HEK293T (cell line): ENCODE results near the gene MICU1.

Experiments
- BHLHE40 ChIP-seq: fragments of 450-650 bp; IDR thresholded peaks from 2 replicates; pipeline ENCODE4 v1.6.1; 2016; ENCODE audit warnings: mild to moderate bottlenecking, moderate library complexity, borderline replicate concordance
- CTBP1 ChIP-seq: fragments of 450-650 bp; IDR thresholded peaks from 2 replicates; pipeline ENCODE4 v1.6.1; 2016; ENCODE audit warnings: borderline replicate concordance
- ELF4 ChIP-seq: fragments of 450-650 bp; IDR thresholded peaks from 2 replicates; pipeline ENCODE4 v1.6.1; 2017; ENCODE audit warnings: antibody characterized with exemption
- FOXK2 ChIP-seq: fragments of 450-650 bp; IDR thresholded peaks from 2 replicates; pipeline ENCODE4 v1.6.1; 2016; ENCODE audit warnings: mild to moderate bottlenecking
- FOXM1 ChIP-seq: fragments of 450-650 bp; IDR thresholded peaks from 2 replicates; pipeline ENCODE4 v1.6.1; 2017; ENCODE audit warnings: mild to moderate bottlenecking, borderline replicate concordance
- HDGF ChIP-seq: fragments of 450-650 bp; IDR thresholded peaks from 2 replicates; pipeline ENCODE4 v1.6.1; 2017; ENCODE audit warnings: antibody characterized with exemption, borderline replicate concordance
- L3MBTL2 ChIP-seq: fragments of 450-650 bp; conservative IDR thresholded peaks from 2 replicates; pipeline ENCODE4 v1.6.1; 2016; ENCODE audit warnings: mild to moderate bottlenecking
- LEF1 ChIP-seq: fragments of 450-650 bp; IDR thresholded peaks from 2 replicates; pipeline ENCODE4 v1.6.1; 2017; ENCODE audit warnings: mild to moderate bottlenecking, borderline replicate concordance
- NFRKB ChIP-seq: fragments of 450-650 bp; IDR thresholded peaks from 2 replicates; pipeline ENCODE4 v1.6.1; 2016; ENCODE audit warnings: mild to moderate bottlenecking, moderate library complexity
- SP1 ChIP-seq: fragments of 450-650 bp; IDR thresholded peaks from 2 replicates; pipeline ENCODE4 v1.6.1; 2017
- SUZ12 ChIP-seq: fragments of 450-650 bp; IDR thresholded peaks from 2 replicates; pipeline ENCODE4 v1.6.1; 2016; ENCODE audit warnings: mild to moderate bottlenecking
- TARDBP ChIP-seq: fragments of 450-650 bp; IDR thresholded peaks from 2 replicates; pipeline ENCODE4 v1.6.1; 2016
- ZNF384 ChIP-seq: fragments of 450-650 bp; IDR thresholded peaks from 2 replicates; pipeline ENCODE4 v1.6.1; 2016
- TF ChIP-seq, protein P1 (sequence below): fragments of 450-650 bp; IDR thresholded peaks from 2 replicates; pipeline ENCODE4 v1.6.1; 2016

DNA sequence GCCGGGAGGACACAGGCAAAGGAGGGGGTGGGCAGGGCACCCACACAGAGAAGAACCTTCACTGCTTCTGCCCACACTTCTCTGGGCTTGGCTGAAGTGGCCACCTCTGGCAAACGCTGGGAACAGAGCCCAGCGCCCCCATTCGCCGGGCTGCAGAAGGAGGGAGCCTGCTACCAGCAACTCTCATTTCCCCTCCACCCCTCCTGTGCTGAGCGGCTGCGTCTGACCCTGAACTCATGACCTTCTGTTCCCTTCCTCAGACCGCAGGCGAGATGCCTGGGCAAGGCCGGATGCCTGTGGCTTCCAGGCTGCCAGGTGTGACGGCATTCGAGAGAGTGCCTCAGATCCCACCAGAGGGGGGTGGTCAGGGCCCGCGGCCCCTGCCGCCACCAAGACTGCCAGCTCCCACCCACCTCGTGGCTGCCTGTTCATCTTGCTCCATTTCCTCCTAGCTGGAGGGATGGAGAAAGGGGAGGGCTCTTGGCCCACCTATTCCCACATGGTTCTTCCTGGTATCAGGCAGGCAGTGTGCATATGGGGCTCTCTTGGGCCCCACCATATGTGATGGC lies 291.0 kb downstream of the MICU1 start:
- TF ChIP-seq NFRKB (no peak), CTBP1 (no peak), SP1 (no peak), BHLHE40 (no peak), ELF4 (no peak), L3MBTL2 (no peak), SUZ12 (no peak), HDGF (no peak), LEF1 (no peak), TARDBP (no peak), FOXM1 (no peak), ZNF384 (no peak), FOXK2 (no peak)
- TF ChIP-seq, protein P1, sequence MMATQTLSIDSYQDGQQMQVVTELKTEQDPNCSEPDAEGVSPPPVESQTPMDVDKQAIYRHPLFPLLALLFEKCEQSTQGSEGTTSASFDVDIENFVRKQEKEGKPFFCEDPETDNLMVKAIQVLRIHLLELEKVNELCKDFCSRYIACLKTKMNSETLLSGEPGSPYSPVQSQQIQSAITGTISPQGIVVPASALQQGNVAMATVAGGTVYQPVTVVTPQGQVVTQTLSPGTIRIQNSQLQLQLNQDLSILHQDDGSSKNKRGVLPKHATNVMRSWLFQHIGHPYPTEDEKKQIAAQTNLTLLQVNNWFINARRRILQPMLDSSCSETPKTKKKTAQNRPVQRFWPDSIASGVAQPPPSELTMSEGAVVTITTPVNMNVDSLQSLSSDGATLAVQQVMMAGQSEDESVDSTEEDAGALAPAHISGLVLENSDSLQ = no peak
